Uterus (tissue), 2 donors: ENCODE results near the gene SLC4A1.

ENCODE experiments used
- POLR2A ChIP-seq, 2 donors: fragments of 450-650 bp; IDR thresholded peaks; one replicate each; pipeline ENCODE4 v1.6.1; 2016; ENCODE audit warnings: antibody characterized with exemption in 2 of 2, mild to moderate bottlenecking in 1 of 2, moderate library complexity in 1 of 2
- TF ChIP-seq, protein P1 (sequence below), 4 experiments: fragments of 200-600 bp in 2 of 4; fragments of 450-650 bp in 2 of 4; sonication (generic) in 2 of 4; IDR thresholded peaks; one replicate each; pipeline ENCODE4 v1.5.1; 2016 to 2019; ENCODE audit warnings: antibody characterized with exemption in 4 of 4, mild to moderate bottlenecking in 2 of 4, moderate library complexity in 1 of 4

DNA sequence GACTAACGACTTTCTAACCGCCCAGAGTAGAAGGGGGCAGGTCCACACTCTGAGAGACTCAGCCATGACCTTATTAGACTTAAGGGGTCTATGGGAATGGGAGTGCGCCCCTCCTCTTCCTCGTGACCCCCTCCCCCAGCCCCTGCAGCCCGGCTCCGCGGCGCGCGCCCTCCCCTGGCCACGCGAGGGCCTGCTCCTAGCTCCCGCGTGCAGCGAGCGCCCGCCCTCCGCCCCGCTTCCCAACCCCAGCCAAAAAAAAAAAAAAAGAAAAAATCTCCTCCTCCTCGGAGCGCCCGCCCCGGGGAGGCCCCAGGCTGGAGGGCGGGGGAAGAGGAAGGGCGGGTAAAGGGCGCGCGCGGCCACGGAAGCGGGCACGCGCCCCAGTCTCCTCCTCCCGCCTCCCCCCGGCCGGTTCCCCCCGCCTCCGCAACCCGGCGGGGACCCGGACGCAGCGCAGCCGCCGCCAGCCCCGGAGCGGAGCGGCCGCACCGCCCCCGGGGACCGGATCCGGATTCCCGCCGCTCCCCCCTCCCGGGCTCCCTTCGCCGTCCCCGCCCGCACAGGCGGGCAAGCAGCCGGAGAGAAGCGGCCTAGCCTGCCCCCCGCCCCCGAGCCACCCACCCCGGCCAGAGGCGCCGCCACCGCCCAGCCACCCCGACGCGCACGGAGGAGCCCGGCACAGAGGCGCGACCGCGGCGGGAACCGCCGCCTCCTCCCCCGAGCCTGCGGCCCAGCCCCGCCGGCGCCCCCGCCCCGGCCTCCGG lies 49.4 kb downstream of the SLC4A1 start:
- TF ChIP-seq, protein P1, sequence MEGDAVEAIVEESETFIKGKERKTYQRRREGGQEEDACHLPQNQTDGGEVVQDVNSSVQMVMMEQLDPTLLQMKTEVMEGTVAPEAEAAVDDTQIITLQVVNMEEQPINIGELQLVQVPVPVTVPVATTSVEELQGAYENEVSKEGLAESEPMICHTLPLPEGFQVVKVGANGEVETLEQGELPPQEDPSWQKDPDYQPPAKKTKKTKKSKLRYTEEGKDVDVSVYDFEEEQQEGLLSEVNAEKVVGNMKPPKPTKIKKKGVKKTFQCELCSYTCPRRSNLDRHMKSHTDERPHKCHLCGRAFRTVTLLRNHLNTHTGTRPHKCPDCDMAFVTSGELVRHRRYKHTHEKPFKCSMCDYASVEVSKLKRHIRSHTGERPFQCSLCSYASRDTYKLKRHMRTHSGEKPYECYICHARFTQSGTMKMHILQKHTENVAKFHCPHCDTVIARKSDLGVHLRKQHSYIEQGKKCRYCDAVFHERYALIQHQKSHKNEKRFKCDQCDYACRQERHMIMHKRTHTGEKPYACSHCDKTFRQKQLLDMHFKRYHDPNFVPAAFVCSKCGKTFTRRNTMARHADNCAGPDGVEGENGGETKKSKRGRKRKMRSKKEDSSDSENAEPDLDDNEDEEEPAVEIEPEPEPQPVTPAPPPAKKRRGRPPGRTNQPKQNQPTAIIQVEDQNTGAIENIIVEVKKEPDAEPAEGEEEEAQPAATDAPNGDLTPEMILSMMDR (IDR thresholded peaks at IDR 0.05), result peak; percentile 44 to 78 (median 50)
- peak; percentile 15 to 72 for TF ChIP-seq POLR2A (IDR thresholded peaks at IDR 0.05)
